NCI-H226 (cell line): ENCODE measurements around the gene SUSD5.

Source experiments
- DNase-seq: peaks from one replicate; pipeline ENCODE4 v3.0.0-alpha.2; 2015

SUSD5 gene

DNA sequence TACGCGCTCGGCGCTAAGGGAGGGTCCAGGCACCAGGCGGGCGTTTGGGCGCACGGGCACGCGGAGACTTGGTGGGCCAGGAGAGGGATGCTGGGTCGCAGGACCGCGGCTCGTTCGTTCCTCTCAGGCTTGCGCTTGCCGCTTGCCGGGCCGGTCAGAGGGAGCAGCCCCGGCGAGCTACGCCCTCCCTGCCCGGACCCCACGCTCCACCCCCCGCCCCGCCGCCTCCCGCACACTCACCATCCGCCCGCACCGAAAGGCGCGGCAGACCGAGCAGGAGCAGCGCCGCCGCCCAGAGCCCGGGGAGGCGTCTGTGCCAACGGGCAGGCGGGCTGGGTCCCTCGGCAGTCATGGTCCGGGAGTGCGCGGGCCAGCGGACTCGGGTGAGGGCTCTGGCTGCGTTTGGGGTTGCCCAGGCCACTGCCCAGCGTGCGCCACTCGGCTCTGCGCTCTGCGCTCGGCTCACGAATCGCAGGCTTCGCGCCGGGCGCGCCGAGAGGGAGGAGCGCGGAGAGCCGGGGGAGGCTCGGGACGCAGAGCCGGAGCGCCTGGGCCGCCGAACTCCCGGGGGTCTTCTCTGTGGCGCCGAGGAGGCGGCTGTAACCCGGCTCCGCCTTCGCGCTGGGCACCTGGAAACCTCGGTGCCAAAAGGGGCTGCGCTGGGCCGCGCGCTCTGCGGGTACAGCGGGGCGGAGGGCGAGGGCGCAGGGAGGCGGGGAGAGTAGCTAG lies at the start of gene SUSD5:
Gene SUSD5, minus strand, starts transcription at position 365 of the 729 bp plus-strand sequence. Its CDS starts 13 bp downstream, at position 352.
- peak; percentile 41 for DNase-seq

DNA sequence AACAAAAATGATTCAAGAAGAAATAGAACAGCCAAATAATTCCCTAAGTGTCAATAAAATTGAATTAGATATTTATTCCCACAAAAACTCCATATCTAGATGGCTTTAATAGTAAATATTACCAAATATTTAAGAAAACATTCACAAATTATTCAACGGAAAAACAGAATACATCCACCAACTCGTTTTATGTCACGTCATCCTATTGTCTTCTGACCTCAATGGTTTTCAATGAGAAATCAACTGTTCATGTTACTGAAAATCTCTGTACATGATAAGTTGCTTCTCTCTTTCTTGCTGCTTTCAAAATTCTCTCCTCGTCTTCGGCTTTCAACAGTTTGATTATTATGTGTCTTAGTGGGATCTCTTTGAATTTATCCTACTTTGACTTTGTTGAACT lies 41.5 kb upstream of the SUSD5 start:
- no peak for DNase-seq

DNA sequence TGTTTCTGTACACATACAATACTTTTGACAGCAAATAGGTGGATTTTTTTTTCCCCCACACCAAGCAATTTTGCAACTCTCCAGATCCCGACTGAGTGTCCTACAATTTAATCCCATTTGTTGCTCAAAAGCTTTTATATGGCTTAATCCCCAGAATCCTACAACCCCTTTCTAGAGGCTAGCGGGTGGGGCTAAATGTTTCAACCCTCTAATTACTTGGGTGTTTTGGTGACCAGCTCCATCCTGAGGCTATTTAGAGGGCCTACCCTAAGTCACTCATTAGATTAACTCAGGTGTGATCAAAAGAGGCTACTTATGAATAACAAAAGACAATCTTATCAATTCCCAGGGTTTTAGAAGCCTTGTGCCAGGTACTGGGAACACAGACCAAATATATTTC lies 37.6 kb upstream of the SUSD5 start:
- DNase-seq: no peak

DNA sequence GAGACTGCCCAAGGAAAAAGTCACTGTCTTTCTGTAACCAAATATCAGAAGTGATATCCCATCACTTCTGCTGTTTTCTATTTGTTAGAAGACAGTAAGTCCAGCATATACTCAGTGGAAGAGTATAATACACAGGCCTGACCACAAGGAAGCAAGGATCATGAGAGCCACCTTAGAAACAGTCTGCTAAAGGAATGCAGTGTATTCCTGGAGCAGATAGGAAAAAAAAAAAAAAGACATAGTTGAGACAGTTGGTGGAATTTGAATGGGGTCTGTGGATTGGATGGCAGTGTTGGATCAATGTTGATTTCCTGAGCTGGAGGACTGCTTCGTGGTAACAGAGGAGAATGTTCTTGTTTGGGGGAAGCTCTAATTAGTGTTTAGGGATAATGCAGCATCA lies 32.1 kb upstream of the SUSD5 start:
- DNase-seq: no peak

DNA sequence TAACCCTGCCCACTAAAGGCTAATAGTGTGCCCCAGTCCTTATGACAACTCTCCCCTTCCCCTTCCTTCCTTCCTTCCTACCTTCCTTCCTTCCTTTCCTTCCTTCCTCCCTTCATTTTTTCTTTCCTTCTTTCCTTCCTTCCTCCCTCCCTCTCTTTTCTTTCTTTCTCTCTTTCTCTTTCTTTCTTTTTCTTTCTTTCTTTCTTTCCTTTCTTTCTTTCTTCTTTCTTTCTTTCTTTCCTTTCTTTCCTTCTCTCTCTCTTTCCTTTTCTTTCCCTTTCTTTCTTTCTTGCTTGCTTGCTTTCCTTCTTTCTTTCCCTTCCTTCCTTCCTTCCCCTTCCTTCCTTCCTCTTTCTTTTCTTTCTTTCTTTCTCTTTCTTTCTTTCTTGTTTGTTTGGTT lies 28.2 kb upstream of the SUSD5 start:
- DNase-seq: no peak

DNA sequence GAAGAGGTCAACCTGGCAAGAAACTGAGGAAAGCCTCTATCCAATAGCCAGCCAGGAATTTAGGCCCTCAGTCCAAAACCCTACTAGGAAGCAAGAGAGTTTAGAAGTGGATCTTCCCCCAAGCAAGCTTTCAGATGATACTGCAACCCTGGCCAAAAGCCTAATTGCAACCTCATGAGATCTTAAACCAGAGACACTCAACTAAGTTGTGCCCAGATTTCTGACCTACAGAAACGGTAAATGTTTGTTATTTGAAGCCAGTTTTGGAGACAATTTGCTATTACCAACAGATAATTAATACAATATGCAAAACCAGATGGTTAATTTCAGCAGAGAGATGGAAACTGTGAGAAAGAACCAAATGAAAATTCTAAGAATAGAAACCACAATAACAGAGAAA lies 21.7 kb upstream of the SUSD5 start:
- no peak for DNase-seq

DNA sequence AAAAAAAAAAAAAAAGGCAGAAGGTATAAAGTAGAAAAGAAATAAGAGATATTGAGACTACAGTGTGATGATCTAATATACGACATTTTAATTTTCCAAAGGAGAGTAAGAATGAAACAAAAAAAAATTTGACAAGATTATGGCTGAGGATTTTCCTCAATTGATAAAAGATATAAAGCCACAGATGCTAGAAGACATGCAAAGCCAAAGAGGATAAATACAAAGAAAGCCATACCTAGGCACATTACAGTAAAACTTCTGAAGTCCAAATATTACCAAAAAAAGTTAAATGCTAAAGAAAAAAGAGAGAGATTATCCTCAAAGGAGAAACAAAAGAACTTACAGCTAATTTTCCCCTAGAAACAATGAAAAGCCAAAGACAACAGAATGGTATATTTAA lies 20.3 kb upstream of the SUSD5 start:
- no peak for DNase-seq

DNA sequence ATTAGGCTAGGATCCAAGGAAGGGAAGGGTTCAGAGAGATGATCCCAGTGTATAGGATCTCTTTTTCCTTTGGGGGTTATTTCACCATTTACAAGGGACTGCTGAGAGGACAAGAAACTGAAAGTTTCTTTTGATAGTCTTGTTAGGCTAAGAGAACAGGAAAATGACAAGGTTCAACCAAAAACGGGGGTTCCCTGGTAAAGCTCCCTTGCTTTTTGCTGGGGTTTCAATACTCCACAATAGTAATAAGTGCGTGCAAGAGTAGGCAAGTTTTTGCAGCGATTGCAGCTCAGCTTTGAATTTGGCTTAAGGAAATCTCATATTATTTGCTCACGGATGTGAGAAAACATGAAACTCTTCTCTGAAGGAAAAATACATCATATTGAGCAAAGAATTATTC lies 18.8 kb upstream of the SUSD5 start:
- no peak for DNase-seq

DNA sequence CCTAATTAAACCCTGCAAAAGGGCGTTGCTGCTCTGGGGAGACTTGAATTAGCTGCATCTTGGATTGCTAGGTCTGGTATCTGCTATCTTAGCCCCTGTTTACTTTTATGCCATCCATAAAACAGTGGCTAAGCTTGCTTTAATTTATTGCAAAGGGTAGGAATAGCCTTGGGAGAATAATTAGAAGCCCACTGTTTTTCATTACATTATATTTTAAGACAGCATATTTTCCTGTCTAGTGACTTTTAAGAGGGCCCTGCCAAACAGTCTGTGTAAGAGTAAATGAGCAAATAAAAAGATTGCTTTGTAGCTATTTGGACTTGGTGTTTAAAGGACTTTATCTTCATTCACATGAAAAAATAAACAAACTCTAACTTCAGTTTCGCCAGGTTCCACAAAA lies 17.4 kb upstream of the SUSD5 start:
- no peak for DNase-seq

DNA sequence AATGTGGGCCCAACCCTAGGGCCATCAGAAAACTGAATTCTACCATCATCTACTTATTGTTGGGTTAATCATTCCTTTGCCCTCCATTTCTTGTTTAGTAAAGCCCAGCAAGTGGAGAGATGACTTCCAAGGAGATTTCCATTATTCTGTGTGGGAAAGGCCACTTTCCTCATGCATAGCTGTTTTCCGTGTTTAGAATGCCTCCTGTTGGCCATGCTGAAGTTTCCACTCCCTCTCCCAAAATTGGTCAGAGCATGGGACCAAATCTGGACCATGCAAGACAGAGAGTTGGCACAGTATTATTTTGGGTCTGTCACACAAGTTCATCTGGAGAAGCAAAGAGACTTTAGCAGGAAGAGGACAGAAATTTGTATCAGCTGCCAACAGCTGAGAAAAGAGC lies 15.3 kb upstream of the SUSD5 start:
- DNase-seq: no peak

DNA sequence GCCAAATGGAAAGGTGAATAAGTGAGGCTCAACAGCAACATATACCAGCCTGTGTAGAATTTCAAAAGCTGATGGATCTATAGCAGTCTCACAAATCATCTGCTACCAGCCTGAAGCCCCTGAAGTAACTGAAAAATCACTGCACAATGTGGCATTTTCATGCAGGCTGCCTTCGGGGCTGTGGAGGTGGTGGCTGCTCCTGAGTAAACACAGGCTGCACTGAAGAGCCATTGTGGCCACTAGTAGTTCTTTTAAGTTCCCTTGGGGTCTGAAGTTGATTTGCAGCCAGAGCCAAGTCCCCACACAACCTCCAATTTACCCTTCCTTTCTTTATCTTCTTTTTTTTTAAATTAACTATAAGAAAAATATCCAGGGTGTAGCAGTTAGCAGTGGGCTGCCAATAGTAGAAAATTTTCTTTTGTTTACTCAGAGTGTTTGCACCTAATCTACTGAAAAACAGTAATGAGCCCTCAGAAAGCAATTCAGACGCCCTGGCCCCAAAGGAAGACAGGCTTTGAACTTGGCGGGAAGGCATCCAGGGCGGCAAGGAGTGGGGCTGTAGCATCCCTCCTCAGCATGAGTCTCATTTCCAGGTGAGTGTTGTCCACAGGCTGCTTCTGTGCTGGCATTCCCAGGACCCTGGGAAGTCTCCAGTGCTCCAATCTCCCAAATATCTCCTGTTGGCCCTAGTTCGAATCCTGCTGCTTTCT lies 13.3 kb upstream of the SUSD5 start:
- DNase-seq: no peak

DNA sequence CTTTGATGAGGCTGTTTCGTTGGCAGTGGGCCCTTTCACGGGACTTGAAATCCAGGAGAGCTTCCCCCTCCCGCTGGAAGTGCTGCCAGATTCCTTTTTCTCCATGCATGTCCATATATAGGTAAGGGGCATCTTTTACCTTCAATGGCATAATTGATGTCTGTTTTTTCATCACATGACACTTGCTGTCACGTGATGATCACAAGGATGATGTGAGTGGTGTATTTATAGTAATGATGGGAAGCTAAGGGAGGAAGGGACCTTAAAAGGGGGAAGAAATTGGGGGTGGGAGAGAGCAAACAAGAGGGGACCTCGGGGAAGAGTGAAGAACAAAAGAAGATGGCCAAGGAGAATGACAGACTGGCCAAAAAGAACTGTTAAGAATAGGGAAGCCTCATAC lies 11.3 kb upstream of the SUSD5 start:
- no peak for DNase-seq

DNA sequence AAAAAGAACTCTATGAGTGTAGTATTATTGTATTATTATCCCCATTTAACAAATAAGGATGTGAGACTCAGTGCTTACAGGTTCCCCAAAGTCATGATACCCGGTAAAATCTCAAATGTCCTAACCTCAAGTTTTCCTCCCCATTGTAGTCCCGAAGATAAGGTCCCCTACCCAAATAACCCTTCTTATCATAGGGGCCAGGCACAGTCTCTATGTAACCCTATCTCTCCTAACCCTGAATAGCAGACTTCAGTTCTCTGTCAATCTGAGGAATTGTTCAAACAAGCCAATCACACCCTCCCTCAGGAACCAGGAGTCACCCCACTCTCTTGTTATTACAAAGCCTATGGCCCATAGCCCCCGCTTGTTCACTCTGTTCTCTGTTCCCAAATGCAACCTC lies 10.5 kb upstream of the SUSD5 start:
- DNase-seq: no peak

DNA sequence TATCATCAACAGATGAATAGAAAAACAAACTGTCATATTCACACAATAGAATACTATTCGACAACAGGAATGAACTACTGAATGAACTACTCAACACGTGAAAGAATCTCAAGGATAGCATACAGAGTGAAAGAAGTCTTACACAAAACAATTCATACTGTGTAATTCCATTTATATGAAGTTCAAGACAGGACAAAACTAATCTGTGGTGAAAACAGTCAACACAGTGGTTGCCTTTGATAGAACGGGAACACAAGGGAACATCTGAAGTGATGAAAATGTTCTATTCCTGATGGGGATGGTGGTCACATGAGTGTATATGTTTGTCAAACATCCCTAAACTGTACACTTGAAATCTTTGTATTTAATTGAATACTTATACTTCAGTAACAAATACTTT lies 2.6 kb upstream of the SUSD5 start:
- DNase-seq: no peak

DNA sequence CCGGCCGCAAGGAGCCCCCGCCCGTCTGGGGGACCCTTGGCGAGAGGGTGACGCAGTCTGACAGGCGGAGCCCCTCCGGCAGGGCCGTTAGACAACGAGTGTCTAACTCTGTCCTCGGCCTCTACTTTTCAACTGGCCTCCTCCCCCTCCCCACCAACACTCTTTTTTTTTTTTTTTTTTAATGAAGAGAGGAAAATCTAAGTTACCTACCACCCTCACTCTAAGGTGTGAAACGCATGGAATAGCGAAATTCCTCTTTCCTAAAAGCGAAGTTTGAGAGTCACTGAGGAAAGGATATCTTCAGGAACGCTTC lies 521 bp upstream of the SUSD5 start:
- no peak for DNase-seq

DNA sequence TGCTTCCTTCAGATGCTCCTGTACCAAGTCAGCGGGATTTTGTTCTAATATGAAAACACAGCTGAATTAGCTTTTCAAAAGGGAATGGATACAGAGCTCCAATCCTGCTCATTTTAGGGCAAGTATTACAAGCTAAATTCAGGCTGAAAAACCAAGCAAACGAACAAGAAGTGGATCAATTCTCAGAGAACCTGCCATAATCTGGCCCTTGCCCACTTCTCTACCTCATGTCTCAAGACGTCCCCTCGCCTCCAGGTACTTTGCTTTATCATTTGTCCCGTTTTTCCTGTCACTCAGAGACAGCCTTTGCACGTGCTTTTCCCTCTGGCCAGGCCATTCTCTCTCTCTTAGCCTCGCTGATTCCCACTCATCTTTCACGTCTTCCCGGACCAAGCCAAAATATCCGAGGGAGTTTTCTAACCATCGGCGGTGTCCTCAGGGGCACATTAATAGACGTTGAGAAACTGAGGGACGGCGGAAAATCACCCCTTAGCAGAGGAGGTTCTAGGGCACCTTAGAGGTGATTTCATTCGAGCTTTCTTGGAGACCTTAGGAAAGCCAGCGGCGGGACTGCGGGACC lies 654 bp downstream of the SUSD5 start:
- DNase-seq: no peak

DNA sequence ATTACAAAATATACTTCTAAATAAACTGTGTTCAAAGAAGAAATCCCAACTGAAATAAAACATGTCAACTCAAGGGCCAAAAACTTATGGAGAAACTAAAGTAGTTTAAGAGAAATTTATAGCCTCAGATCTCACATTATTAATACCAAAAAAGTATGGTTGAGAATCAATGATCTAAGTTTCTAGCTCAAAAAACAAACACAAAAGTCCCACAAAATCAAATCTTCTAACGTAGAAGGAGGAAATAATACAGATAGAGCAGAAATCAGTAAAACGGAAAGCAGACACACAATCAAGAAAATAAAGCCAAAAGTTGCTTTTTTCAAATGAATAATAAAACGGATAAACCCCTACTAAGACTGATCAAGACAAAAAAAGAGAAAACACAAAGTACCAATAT lies 2.9 kb downstream of the SUSD5 start:
- DNase-seq: no peak

DNA sequence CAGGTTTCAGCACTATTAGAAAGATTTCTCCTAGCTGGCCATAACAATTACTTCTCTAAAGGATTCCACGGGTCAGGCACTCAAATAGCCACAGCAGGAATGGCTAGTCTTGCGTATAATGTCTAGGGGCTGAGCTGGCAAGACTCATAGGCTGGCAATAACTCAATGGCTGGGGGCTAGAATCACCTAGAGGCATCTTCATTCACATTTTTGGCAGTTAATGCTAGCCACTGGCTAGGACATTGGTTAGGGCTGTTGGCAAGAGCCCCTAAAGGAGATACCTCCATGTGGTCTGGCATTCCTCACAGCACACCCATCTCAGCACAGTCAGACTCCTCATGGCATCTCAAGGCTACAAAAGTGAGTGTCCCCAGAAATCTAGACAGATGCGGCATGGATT lies 6.2 kb downstream of the SUSD5 start:
- no peak for DNase-seq

DNA sequence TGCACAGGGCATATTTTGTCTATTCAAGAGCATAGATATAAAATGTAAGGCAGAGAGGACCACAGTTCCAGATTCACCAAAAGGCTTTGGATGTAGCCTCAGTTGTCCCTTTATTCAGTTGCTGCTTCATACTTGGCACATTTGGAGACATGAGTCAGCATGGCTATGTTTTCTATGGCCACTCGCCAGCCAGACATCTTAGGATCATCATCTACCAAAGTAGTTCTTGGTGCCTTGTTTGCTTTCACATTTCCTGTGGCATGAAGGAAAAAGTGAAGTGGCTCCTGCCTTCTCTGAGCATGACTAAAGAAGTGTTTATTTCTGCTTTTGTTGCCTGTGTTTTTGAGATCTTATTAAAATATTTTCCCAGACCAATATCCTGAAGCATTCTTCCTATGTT lies 7.2 kb downstream of the SUSD5 start:
- peak; percentile 40 for DNase-seq

DNA sequence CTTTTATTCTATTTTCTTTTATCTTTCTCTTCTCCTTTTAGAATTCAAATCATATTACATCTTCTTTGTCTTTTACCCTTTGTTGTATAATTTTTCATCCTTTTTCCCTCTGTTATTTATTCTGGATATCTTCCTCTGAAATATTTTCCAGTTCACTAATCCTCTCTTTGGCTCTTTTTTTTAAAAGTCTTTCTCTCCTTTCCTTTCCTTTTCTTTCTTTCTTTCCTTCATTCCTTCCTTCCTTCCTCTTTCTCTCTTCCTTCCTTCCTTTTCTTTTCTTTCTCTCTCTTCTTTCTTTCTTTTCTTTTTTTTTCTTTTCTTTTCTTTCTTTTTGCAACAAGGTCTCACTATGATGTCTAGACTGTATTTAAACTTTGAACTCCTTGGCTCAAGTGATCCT lies 9.3 kb downstream of the SUSD5 start:
- no peak for DNase-seq

DNA sequence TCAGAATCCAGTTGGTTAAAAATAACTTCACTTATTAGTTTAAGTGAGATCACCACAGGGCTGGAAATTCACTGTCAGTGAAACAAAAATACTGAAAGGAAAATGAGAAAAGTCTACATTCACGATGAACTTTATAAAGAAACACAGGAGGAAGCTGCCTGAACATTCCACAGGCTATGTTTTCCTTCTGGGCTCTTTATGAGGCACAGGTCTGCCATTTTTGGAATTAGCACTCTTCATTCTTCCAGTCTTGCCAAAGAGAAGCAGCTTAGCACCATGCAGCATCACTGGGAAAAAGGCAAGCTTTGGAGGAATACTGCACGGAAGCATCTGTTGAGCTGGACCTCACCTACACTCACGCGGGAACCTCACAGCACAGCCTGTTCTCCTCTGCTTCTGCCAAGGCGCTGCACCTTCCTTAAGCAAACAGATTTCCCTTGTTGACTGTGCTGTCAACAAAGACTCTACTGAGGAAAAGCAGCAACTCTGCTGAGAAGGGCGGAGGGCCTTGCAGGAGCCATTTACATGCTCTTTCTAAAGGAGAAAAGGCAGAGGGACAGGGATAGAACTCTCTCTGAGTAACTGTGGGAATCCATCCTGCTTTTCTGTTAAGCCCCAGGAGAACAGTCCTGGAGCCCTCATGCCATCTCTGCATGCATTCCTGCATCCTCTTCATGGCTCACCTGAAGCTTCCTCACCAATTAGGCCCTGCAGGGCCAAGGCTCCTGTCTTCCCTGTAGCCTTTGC lies 15.7 kb downstream of the SUSD5 start:
- DNase-seq: no peak

DNA sequence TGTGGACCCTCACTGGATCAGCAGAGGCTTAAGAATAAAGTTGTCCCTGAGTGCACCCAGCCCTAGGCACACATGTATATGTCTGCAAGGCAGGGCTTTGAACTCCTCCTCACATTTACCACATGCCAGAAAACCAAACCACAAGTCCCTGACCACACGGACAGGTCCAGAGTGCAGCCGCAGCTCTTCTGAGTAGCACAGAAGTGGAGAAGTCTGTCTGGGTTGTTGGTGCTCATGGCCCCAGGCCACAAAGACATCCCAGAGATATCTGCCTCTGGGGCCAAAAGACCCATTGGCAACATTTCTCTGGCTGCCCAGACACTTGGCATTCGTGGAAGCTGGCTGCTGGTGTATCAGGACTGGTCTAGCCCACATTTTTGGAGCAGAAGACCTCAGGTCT lies 17.4 kb downstream of the SUSD5 start:
- DNase-seq: no peak

DNA sequence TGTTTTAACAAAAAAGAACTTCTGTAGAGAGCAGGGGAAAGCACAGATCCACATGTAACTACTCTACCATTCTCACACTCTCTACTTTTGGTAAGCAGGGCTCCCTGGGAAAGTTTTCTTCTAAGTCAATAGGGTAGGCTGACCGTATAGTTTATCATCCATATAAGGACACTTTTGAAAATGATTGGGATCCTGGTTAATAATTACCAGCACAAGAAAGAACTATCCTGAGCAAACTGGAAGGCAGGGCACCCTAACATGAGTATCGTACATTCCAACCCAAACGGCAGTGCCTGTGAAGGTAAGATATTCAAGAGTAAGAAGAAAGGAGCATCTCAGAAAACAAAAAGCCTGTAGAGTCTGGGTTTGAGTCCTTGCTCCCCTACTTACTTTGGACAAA lies 22.1 kb downstream of the SUSD5 start:
- no peak for DNase-seq

DNA sequence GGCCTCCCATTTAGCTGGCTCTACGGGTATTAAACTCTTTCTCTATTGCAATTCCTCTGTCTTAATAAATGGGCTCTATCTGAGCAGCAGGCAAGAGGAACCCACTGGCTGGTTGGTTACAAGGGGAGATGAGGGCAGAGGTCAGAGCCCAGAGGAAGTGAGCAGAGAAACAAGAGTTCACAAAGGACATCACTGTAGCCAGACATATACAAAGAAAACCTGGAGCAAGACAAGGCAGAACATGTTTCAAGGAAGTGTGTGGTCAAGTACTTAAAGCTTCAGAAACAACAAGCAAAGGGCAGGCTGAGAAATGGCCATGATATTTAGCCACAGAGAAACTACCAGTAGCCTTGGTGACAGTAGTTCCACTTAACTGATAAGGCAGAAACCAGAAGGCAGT lies 24.3 kb downstream of the SUSD5 start:
- no peak for DNase-seq
